Karpas-422 (cell line): ENCODE results near the gene ZIC1. TPM values are rescaled to one million over a fixed set of nuclear protein-coding genes. Genes with fewer than 3 reads are reported as not detected.

Experiments
- DNase-seq: peaks from one replicate; pipeline ENCODE4 v3.0.0-alpha.2; 2015
- H2AFZ ChIP-seq: fragments of 200-600 bp; sonication (generic); 2 replicates; pipeline ENCODE4 v1.6.1; 2014; ENCODE audit warnings: antibody characterized with exemption, low read length, mixed read lengths
- H3K27ac ChIP-seq: fragments of 200-600 bp; sonication (generic); 2 replicates; pipeline ENCODE4 v1.5.1; 2014; ENCODE audit warnings: mild to moderate bottlenecking, low read length, moderate library complexity
- H3K27me3 ChIP-seq: fragments of 200-600 bp; sonication (generic); 2 replicates; pipeline ENCODE4 v1.6.1; 2014; ENCODE audit warnings: low read length, mixed read lengths
- H3K36me3 ChIP-seq: fragments of 200-600 bp; sonication (generic); 2 replicates; pipeline ENCODE4 v1.6.1; 2014; ENCODE audit warnings: low read length, mixed read lengths; ENCODE audit not compliant: insufficient read depth
- H3K4me1 ChIP-seq: fragments of 200-600 bp; sonication (generic); 2 replicates; pipeline ENCODE4 v1.6.1; 2014; ENCODE audit warnings: mild to moderate bottlenecking, low read length, mixed read lengths
- H3K4me2 ChIP-seq: fragments of 200-600 bp; sonication (generic); 2 replicates; pipeline ENCODE4 v1.6.1; 2014; ENCODE audit warnings: low read length, low read depth, mild to moderate bottlenecking; ENCODE audit not compliant: poor library complexity, severe bottlenecking
- H3K4me3 ChIP-seq: fragments of 200-600 bp; sonication (generic); 2 replicates; pipeline ENCODE4 v1.5.1; 2014; ENCODE audit warnings: mild to moderate bottlenecking, antibody characterized with exemption, low read length, mixed read lengths
- H3K79me2 ChIP-seq: fragments of 200-600 bp; sonication (generic); 2 replicates; pipeline ENCODE4 v1.6.1; 2014; ENCODE audit warnings: mild to moderate bottlenecking, low read length, mixed read lengths
- H3K9ac ChIP-seq: fragments of 200-600 bp; sonication (generic); 2 replicates; pipeline ENCODE4 v1.6.0; 2014; ENCODE audit warnings: low read length
- H3K9me2 ChIP-seq: fragments of 200-600 bp; sonication (generic), shearing (Covaris generic); replicated peaks from 2 replicates; pipeline ENCODE4 v1.6.0; 2014; ENCODE audit warnings: mild to moderate bottlenecking, low read length, moderate library complexity; ENCODE audit not compliant: insufficient read depth
- H3K9me3 ChIP-seq: fragments of 300-700, 200-600 bp; sonication (generic); 2 replicates; pipeline ENCODE4 v1.6.1; 2014; ENCODE audit warnings: low read length, mixed read lengths
- H4K20me1 ChIP-seq: fragments of 200-600 bp; sonication (generic); 2 replicates; pipeline ENCODE4 v1.6.1; 2014; ENCODE audit warnings: mild to moderate bottlenecking, antibody characterized with exemption, low read length, low read depth; ENCODE audit not compliant: insufficient read depth
- total RNA-seq: library from RNA; depleted of rRNA; stranded (reverse); fragments of >200 nt; shearing (Covaris generic); gene quantifications from 2 replicates; pipeline ENCODE4 v1.2.3, GENCODE V29; 2014; ENCODE audit warnings: low replicate concordance

Gene ZIC1
- total RNA-seq, 1 experiment from 2014 or later: not detected

DNA sequence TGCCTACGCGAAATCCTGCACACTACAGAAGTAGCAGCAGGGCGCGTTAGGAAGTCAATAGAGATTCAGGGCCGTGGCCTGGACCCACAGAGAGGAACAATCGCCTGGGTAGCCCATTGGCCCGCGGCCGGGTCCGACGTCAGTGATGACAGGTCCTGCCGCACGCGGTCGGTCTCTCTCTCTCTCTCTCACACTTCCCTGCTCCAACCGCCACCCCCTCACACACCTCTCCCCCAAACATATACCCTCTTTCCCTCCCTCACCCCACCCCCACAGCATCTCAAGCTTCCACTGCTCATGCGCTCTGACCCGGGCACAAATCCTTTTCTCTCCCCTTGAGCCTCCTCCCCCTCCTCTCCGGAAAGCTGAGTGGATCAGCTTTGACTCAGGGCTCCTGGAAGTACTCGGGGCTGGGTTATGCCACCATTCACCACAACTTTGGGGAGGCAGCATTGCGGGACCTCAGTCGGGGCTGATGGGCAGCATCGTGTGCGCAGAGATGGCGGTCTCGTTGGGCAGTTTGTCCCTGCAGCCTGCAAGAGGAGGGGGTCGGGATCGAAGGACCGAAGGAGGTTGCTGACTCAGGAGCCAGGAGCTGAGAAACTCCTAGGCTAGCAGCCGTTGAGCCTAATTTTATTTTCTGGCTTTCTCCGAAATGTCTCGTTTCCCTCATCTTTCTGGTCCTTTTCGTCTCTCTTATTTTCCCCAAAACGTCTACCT, 11.8 kb upstream of the ZIC1 start:
- H3K9ac ChIP-seq: no peak overlapping the region
- no peaks in the 10 kb centered on the region for H4K20me1 ChIP-seq
- H3K4me3 ChIP-seq: no peak overlapping the region
- H3K4me1 ChIP-seq: no peaks in the 10 kb centered on the region
- no peaks in the 10 kb centered on the region for H3K36me3 ChIP-seq
- H3K4me2 ChIP-seq: no peak overlapping the region
- H2AFZ ChIP-seq: no peak overlapping the region
- H3K27me3 ChIP-seq: no peaks in the 10 kb centered on the region
- no peaks in the 10 kb centered on the region for H3K9me2 ChIP-seq
- peaks cover 10% of the 10 kb centered on the region for H3K9me3 ChIP-seq
- no peak for DNase-seq
- H3K27ac ChIP-seq: no peak overlapping the region
- no peaks in the 10 kb centered on the region for H3K79me2 ChIP-seq

DNA sequence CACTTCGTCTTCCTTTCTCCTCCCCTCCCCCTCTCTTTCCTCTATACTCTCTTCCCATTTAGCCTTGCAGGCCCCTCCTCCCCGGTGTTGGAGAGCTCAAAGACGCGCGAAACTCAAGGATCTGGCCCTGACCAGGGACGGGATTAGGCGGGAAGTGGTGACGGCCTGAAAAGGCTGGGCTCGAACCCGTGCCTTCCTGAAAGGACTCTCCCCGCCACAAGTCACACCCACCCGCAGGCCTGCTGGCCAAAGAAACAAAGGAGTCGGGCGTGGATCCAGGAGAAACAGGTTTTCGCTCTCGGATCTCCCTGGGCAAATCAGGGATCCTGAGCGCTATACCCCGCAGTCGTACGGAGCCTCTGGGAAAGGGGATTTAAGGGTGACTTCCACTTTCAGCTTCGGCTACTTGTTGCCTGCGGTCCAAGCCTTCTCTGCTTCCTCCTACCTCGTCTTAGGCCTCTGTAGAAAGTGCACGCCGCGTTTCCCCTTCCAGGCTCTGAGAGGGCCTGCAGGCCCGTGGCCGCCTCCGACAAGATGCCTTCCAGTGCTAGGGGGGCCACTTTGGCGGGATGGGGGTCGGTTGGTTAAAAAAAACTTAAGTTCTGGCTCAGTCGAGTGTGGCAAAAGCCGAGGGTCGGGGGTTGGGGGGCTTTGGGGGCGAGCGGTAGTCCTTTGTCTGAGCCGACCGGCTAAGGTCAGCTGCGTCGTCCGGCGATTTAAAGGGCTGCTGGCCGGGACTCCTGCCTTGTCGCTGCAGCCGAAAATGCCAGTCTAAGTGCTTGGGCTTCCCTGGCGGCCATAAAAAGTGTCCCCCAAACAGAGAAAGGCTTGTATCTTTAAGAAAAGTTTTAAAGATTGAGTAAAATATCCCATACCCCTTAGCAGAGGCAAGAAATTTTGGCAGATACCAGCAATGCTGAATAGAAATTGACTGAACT, 11.0 kb upstream of the ZIC1 start:
- Histone ChIP-seq H3K4me3 (no peak overlapping the region), H3K27me3 (no peaks in the 10 kb centered on the region), H4K20me1 (no peaks in the 10 kb centered on the region), H3K9ac (no peak overlapping the region), H3K4me2 (no peak overlapping the region), H3K36me3 (no peaks in the 10 kb centered on the region), H3K9me2 (no peaks in the 10 kb centered on the region), H2AFZ (no peak overlapping the region), H3K9me3 (peaks cover 10% of the 10 kb centered on the region), H3K79me2 (no peaks in the 10 kb centered on the region), H3K27ac (no peak overlapping the region), H3K4me1 (no peaks in the 10 kb centered on the region)
- DNase-seq: no peak

GRCh38 chr3:147398813-147399534, 10.2 kb upstream of the ZIC1 start:
- Histone ChIP-seq H3K79me2 (no peaks in the 10 kb centered on the region), H3K9me2 (no peaks in the 10 kb centered on the region), H3K36me3 (no peaks in the 10 kb centered on the region), H3K4me2 (no peak overlapping the region), H3K9ac (no peak overlapping the region), H4K20me1 (no peaks in the 10 kb centered on the region), H3K4me1 (no peaks in the 10 kb centered on the region), H2AFZ (no peak overlapping the region), H3K27ac (no peak overlapping the region), H3K27me3 (no peaks in the 10 kb centered on the region), H3K4me3 (no peak overlapping the region), H3K9me3 (peaks cover 10% of the 10 kb centered on the region)
- no peak for DNase-seq

DNA sequence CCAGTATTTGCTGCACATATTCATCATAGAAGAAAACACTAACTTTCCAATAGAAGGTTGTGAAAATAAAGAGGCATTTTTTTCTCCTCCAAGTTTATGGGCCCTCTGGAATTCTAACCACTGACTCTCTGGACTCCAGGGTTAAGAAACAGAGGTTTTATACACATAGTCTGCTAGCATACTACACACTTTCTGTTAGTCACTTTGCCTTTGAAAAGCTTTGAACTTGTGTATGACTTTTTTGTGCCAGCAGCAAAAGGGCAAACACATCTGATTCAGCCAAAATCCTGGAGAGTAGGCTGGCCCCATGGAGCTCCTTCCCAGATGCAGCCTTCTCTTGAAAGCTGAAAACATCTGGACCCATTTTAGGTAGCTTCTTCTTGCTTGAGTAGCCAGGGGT, 9.1 kb upstream of the ZIC1 start:
- no peaks in the 10 kb centered on the region for H3K9me2 ChIP-seq
- H3K27me3 ChIP-seq: no peaks in the 10 kb centered on the region
- no peaks in the 10 kb centered on the region for H4K20me1 ChIP-seq
- H3K9me3 ChIP-seq: peaks cover 5% of the 10 kb centered on the region
- H3K9ac ChIP-seq: no peak overlapping the region
- no peak overlapping the region for H3K27ac ChIP-seq
- no peaks in the 10 kb centered on the region for H3K79me2 ChIP-seq
- H3K36me3 ChIP-seq: no peaks in the 10 kb centered on the region
- no peak overlapping the region for H3K4me2 ChIP-seq
- no peak overlapping the region for H2AFZ ChIP-seq
- no peaks in the 10 kb centered on the region for H3K4me1 ChIP-seq
- no peak for DNase-seq
- H3K4me3 ChIP-seq: no peak overlapping the region

DNA sequence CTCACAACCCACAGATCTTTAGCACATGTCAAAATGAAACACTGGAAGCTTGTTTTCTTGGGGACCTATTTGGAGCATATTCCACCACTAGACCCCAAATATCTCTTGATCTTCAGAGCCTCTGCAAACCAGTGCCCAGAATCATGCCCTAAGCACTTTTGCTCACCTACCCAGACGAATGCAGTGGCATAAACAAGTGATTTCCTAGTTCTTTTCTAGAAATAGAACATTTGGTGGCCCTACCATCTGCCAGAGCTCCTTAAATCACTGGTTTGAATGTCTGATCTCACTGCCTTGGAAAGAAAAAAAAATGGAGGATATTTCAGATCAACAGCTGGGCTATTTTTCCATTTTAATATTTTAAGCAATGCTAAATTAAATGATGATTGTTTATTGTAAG, 8.2 kb upstream of the ZIC1 start:
- Histone ChIP-seq H3K4me2 (no peak overlapping the region), H3K9me3 (peaks cover under 1% of the 10 kb centered on the region; the same call in 1 of the 2 replicates), H3K4me1 (no peaks in the 10 kb centered on the region), H4K20me1 (no peaks in the 10 kb centered on the region), H3K9ac (no peak overlapping the region), H3K9me2 (no peaks in the 10 kb centered on the region), H3K4me3 (no peak overlapping the region), H2AFZ (no peak overlapping the region), H3K27ac (no peak overlapping the region), H3K79me2 (no peaks in the 10 kb centered on the region), H3K36me3 (no peaks in the 10 kb centered on the region), H3K27me3 (no peaks in the 10 kb centered on the region)
- no peak for DNase-seq

- H3K4me3 ChIP-seq: no peak overlapping the region
- H3K9ac ChIP-seq: no peak overlapping the region
- no peaks in the 10 kb centered on the region for H4K20me1 ChIP-seq
- H3K27ac ChIP-seq: no peak overlapping the region
- no peak overlapping the region for H3K4me2 ChIP-seq
- H3K9me3 ChIP-seq: no peaks in the 10 kb centered on the region; the same call in 1 of the 2 replicates
- no peaks in the 10 kb centered on the region for H3K4me1 ChIP-seq
- H3K27me3 ChIP-seq: no peaks in the 10 kb centered on the region
- no peak for DNase-seq
- H3K36me3 ChIP-seq: no peaks in the 10 kb centered on the region
- no peaks in the 10 kb centered on the region for H3K9me2 ChIP-seq
- no peak overlapping the region for H2AFZ ChIP-seq
- no peaks in the 10 kb centered on the region for H3K79me2 ChIP-seq
Observed at GRCh38 chr3:147401421-147401820, 7.7 kb upstream of the ZIC1 start.

DNA sequence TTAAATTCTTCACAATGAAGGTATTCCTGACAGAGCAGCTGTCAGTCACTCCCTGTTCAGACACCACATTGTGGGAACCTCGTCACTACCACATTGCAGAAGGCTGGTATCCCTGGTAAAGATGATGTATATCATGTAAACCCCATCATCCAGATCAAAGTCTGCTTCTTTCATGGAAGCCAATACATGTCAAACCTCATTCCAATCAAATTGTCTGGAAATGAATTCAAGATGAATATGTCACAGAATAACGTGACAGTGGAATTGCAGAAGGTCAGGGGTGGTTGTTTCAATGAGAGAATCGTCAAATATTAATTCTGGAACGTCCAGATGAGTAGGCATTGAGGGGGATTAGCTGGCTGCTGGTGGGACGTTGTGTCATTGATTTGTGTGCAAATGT, 7.0 kb upstream of the ZIC1 start:
- no peak overlapping the region for H3K9ac ChIP-seq
- H3K4me2 ChIP-seq: no peak overlapping the region
- no peaks in the 10 kb centered on the region for H3K27me3 ChIP-seq
- H3K36me3 ChIP-seq: no peaks in the 10 kb centered on the region
- H3K27ac ChIP-seq: no peak overlapping the region
- no peaks in the 10 kb centered on the region for H4K20me1 ChIP-seq
- no peak for DNase-seq
- H3K9me3 ChIP-seq: no peaks in the 10 kb centered on the region; the same call in 1 of the 2 replicates
- no peaks in the 10 kb centered on the region for H3K9me2 ChIP-seq
- H3K4me3 ChIP-seq: no peak overlapping the region
- no peaks in the 10 kb centered on the region for H3K79me2 ChIP-seq
- H2AFZ ChIP-seq: no peak overlapping the region
- no peaks in the 10 kb centered on the region for H3K4me1 ChIP-seq

DNA sequence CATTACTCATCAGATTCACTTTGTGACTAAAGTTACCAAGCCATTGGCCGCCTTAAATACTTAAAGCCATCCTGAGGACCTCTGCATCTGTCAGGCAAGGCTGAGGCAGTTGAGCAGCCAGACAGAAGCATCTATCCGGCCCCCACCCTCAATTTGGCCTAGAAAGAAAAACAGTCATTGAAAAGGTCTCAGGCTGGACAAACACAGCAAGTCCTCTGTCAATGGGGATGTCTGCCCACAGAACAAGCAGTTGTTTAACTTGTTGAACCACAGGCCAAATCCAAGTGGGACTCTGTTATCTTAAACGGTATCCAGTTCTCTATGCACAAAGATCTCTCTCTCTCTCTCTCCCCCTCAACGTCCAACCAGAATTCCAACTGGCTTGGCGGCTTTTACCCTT, 5.7 kb upstream of the ZIC1 start:
- H3K4me2 ChIP-seq: no peak overlapping the region
- no peaks in the 10 kb centered on the region for H3K9me2 ChIP-seq
- no peak overlapping the region for H2AFZ ChIP-seq
- no peak overlapping the region for H3K4me3 ChIP-seq
- no peaks in the 10 kb centered on the region for H4K20me1 ChIP-seq
- H3K36me3 ChIP-seq: no peaks in the 10 kb centered on the region
- H3K9me3 ChIP-seq: no peaks in the 10 kb centered on the region; the same call in 1 of the 2 replicates
- H3K27me3 ChIP-seq: no peaks in the 10 kb centered on the region
- H3K79me2 ChIP-seq: no peaks in the 10 kb centered on the region
- H3K4me1 ChIP-seq: no peaks in the 10 kb centered on the region
- no peak overlapping the region for H3K9ac ChIP-seq
- no peak for DNase-seq
- H3K27ac ChIP-seq: no peak overlapping the region
